ENCODE data around the gene LRRC15. TPM values are rescaled to one million over a fixed set of nuclear protein-coding genes. Genes with fewer than 3 reads are reported as not detected.
A peak's percentile ranks its signal among the peaks of the same experiment; 100 is the strongest.

LRRC15 gene
- total RNA-seq, 1 experiment from 2014 or later, result not detected

DNA sequence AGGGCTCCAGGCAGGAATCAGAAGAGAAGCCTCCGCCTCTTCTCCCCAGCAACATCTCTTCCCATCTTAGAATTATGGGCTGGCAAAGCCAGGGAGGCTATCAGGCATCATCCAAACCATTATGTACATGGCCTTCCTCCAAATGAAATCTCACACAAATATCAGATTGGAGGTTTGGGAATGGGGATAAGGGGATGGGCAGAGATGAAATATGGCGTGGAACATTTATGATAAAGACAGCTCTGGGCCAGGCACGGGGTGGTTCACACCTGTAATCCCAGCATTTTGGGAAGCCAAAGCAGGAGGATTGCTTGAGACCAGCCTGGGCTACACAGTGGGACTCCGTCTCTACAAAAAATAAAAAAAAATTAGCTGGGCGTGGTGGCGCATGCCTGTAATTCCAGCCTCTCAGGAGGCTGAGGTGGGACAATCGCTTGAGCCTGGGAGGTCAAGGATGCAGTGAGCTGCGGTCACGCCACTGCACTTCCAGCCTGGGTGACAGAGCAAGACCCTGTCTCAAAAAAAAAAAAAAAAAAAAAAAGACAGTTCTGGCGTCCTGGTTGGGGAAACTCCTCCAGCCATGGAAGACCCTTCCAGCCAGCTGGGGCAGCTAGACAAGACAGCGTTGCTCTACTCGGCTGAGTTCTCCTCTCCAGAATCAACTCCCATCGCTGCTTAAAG is 55.0 kb downstream of the LRRC15 start:
- Mint-ChIP-seq H3K4me1 (ENCODE audit: low read depth, unreplicated experiment) (peaks cover 28% of the 10 kb centered on the region), H3K27ac (ENCODE audit: unreplicated experiment) (peak overlapping the region; percentile 87), H3K36me3 (ENCODE audit: insufficient read depth, unreplicated experiment) (peaks cover 26% of the 10 kb centered on the region), H3K27me3 (ENCODE audit: unreplicated experiment) (no peaks in the 10 kb centered on the region), H3K9me3 (ENCODE audit: low read depth, unreplicated experiment) (peaks cover 7% of the 10 kb centered on the region), H3K4me3 (ENCODE audit: low read depth, unreplicated experiment) (peak overlapping the region; percentile 69)
- TF ChIP-seq, protein P1, sequence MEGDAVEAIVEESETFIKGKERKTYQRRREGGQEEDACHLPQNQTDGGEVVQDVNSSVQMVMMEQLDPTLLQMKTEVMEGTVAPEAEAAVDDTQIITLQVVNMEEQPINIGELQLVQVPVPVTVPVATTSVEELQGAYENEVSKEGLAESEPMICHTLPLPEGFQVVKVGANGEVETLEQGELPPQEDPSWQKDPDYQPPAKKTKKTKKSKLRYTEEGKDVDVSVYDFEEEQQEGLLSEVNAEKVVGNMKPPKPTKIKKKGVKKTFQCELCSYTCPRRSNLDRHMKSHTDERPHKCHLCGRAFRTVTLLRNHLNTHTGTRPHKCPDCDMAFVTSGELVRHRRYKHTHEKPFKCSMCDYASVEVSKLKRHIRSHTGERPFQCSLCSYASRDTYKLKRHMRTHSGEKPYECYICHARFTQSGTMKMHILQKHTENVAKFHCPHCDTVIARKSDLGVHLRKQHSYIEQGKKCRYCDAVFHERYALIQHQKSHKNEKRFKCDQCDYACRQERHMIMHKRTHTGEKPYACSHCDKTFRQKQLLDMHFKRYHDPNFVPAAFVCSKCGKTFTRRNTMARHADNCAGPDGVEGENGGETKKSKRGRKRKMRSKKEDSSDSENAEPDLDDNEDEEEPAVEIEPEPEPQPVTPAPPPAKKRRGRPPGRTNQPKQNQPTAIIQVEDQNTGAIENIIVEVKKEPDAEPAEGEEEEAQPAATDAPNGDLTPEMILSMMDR (IDR thresholded peaks at IDR 0.05; ENCODE audit: unreplicated experiment), result no peak
- BruUV-seq (replicated peaks), result no TSS peak
- DNase-seq, result no peak
- intact Hi-C loops (cut with micrococcal nuclease; ENCODE audit: unreplicated experiment), result loop anchor here (1.0 to 5.0 kb wide), 4 partner anchors 146 to 532 kb away; no protein-coding TSS in a partner anchor
- CTCF ChIA-PET, result interaction anchor here (0.8 to 2.8 kb wide), 4 partner anchors 173 to 534 kb away, joined by 3 to 69 read pairs (median 19); partner anchors contain the start of gene HES1

DNA sequence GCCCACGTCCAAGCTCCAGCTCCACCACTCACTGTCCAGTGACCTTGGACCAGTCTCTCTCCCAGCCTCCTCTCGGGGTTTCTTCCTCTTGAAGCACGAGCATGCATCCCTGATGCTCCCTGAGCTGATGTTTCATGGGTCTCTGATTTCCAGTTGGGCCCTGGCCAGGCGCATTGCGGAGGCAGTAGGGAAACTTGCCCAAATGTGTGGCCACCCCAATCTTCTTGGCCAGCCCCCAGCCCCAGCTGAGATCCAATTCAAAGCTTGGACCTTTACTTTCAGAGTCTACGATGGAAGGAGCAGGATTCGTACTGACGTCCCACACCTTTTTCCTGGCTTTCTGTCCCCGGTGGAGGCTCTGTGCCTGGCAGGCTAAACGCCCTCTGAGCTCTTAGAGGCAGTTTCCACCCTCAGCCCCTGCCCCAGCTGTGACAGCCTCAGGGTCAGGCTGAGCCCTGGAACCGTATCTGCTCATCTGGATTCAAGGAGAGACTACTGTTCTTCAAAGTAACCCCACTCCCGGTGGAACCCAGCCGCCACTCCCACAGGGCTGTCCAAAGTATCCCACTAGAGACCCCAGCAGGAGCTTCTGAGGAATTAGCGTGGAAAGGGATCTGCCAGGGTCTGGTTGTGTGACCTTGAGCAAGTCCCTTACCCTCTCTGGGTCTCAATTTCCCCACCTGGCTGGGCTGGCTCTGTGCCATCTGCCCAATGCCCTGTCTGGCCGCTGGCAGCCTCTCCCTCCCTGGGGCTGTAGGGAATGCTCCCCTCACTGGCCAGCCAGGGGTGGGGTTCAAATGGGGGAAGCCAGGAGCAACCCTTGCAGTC is 55.8 kb downstream of the LRRC15 start:
- no peak for DNase-seq

DNA sequence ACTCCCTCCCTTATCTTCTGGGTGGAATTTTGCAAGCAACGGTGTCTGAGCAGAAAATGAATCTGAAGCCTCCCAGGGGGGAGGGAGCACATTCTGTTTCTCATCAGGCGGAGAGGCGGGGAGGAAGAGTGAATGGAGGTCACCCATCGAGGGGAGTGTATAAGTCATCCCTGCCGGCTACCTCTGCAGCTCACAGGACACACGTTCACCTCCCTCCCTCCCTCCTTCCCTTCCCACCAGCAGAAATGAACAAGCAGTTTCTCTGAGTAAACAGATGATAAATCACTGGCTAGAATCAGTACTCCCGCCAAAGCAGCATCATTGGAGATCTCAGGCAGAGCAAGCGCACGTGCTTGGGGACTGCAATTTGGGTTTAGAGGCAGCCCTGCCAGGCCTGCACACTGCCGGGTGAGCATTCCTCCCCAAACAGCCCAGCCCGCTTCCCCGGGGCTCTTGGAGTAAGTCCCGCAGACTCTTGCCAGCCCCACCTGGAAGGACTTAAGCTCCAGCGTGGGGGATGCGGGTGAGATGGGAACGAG is 56.7 kb downstream of the LRRC15 start:
- peaks cover 24% of the 10 kb centered on the region for H3K36me3 Mint-ChIP-seq (ENCODE audit: insufficient read depth, unreplicated experiment)
- no TSS peak for BruUV-seq (replicated peaks)
- no peak overlapping the region for H3K27ac Mint-ChIP-seq (ENCODE audit: unreplicated experiment)
- intact Hi-C loops (cut with micrococcal nuclease; ENCODE audit: unreplicated experiment), result no loop called here
- peaks cover 28% of the 10 kb centered on the region for H3K4me1 Mint-ChIP-seq (ENCODE audit: low read depth, unreplicated experiment)
- TF ChIP-seq, protein P1 (IDR thresholded peaks at IDR 0.05; ENCODE audit: unreplicated experiment), result no peak
- no peak for DNase-seq
- H3K9me3 Mint-ChIP-seq (ENCODE audit: low read depth, unreplicated experiment), result no peaks in the 10 kb centered on the region
- CTCF ChIA-PET, result interaction anchor here (0.6 to 1.3 kb wide), 2 partner anchors 43 to 182 kb away, joined by 3 to 5 read pairs; no protein-coding TSS in a partner anchor
- no peak overlapping the region for H3K4me3 Mint-ChIP-seq (ENCODE audit: low read depth, unreplicated experiment)
- no peaks in the 10 kb centered on the region for H3K27me3 Mint-ChIP-seq (ENCODE audit: unreplicated experiment)

More for the DNA sequence above, 55.8 kb downstream of the LRRC15 start:
- intact Hi-C loops (cut with micrococcal nuclease; ENCODE audit: unreplicated experiment), result loop anchor here (2.0 kb wide), 2 partner anchors 171 to 531 kb away; no protein-coding TSS in a partner anchor
- CTCF ChIA-PET, result interaction anchor here (0.8 to 2.5 kb wide), 3 partner anchors 172 to 533 kb away, joined by 3 to 34 read pairs (median 4); partner anchors contain the start of gene HES1
- TF ChIP-seq, protein P1 (IDR thresholded peaks at IDR 0.05; ENCODE audit: unreplicated experiment), result peak; percentile 18
- BruUV-seq (replicated peaks), result no TSS peak
- Mint-ChIP-seq H3K27ac (ENCODE audit: unreplicated experiment) (no peak overlapping the region), H3K9me3 (ENCODE audit: low read depth, unreplicated experiment) (no peaks in the 10 kb centered on the region), H3K4me3 (ENCODE audit: low read depth, unreplicated experiment) (no peak overlapping the region), H3K36me3 (ENCODE audit: insufficient read depth, unreplicated experiment) (peaks cover 26% of the 10 kb centered on the region), H3K27me3 (ENCODE audit: unreplicated experiment) (no peaks in the 10 kb centered on the region), H3K4me1 (ENCODE audit: low read depth, unreplicated experiment) (peaks cover 26% of the 10 kb centered on the region)

DNA sequence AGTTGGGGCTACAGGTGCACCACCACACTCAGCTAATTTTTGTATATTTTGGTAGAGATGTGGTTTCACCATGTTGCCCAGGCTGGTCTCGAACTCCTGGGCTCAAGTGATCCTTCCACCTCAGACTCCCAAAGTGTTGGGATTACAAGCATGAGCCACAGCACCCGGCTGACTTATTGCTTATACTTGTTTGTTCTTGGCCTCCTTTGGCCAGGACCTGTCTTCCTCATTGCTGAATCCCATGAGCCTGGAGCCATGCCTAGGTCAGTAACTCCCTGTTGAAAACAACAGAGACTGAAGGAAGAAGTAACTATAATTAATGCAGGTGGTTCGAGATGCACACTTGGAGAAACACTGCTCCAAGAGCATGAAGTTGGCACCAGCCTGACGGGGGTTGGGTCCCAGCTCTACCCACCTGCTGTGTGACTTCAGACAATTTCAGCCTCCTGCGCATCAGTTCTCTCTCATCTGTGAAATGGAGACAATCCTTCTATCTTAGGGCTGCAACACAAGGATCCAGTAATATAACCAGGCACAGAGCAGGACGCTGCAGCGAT is 57.3 kb downstream of the LRRC15 start:
- no peak overlapping the region for H3K27ac Mint-ChIP-seq (ENCODE audit: unreplicated experiment)
- H3K36me3 Mint-ChIP-seq (ENCODE audit: insufficient read depth, unreplicated experiment), result peaks cover 19% of the 10 kb centered on the region
- TF ChIP-seq, protein P1 (IDR thresholded peaks at IDR 0.05; ENCODE audit: unreplicated experiment), result no peak
- H3K4me3 Mint-ChIP-seq (ENCODE audit: low read depth, unreplicated experiment), result no peak overlapping the region
- no TSS peak for BruUV-seq (replicated peaks)
- H3K4me1 Mint-ChIP-seq (ENCODE audit: low read depth, unreplicated experiment), result peaks cover 28% of the 10 kb centered on the region
- intact Hi-C loops (cut with micrococcal nuclease; ENCODE audit: unreplicated experiment), result no loop called here
- no peak for DNase-seq
- H3K9me3 Mint-ChIP-seq (ENCODE audit: low read depth, unreplicated experiment), result no peaks in the 10 kb centered on the region
- no peaks in the 10 kb centered on the region for H3K27me3 Mint-ChIP-seq (ENCODE audit: unreplicated experiment)
- CTCF ChIA-PET, result interaction anchor here (0.6 to 1.3 kb wide), 3 partner anchors 11 to 181 kb away, joined by 3 to 5 read pairs (median 3); no protein-coding TSS in a partner anchor

All from Calu3 (cell line).